HEK293 (cell line): ENCODE data around the gene CIB4.

ENCODE experiments used
- CTCF ChIA-PET: fragments of 350-600 bp; formaldehyde crosslinking; extraction: SDS; loops from one replicate; lab custom pipeline; 2021; ENCODE audit warnings: antibody characterized with exemption; lab: Yijun Ruan, JAX
- POLR2A ChIA-PET: fragments of 300-600 bp; formaldehyde crosslinking; extraction: SDS; loops from one replicate; lab custom pipeline; 2020; ENCODE audit warnings: antibody characterized with exemption, inconsistent platforms; lab: Yijun Ruan, JAX
- H3K27ac ChIP-seq: fragments of 200-500 bp; sonication (Bioruptor generic); 2 replicates; pipeline ENCODE4 v1.5.1; 2014; ENCODE audit warnings: low read depth, low read length, control low read depth, inconsistent platforms; ENCODE audit errors: extremely low read depth
- H3K36me3 ChIP-seq, 2 experiments: fragments of 200-500 bp in 1 of 2; sonication (Bioruptor generic) in 1 of 2; 1 replicate in 1 of 2; 2 replicates in 1 of 2; pipeline ENCODE4 v1.5.1; 2014 to 2017; ENCODE audit warnings: inconsistent platforms in 2 of 2, low read length in 2 of 2; ENCODE audit not compliant: control insufficient read depth in 2 of 2, insufficient read depth in 1 of 2
- H3K4me1 ChIP-seq: fragments of 200-500 bp; sonication (Bioruptor generic); 2 replicates; pipeline ENCODE4 v1.5.1; 2014; ENCODE audit warnings: mild to moderate bottlenecking, low read length, inconsistent platforms; ENCODE audit not compliant: control insufficient read depth, insufficient read depth
- H3K4me3 ChIP-seq: 2 replicates; pipeline ENCODE4 v1.5.1; 2011; ENCODE audit warnings: low read depth, mild to moderate bottlenecking, control low read depth, low read length, moderate library complexity
- H3K9me3 ChIP-seq: fragments of 200-500 bp; sonication (Bioruptor generic); 2 replicates; pipeline ENCODE4 v1.5.1; 2014; ENCODE audit warnings: low read depth, low read length, inconsistent platforms; ENCODE audit not compliant: control insufficient read depth, insufficient read depth
- ELK4 ChIP-seq: IDR thresholded peaks from 2 replicates; pipeline ENCODE4 v1.6.1; 2011; ENCODE audit warnings: mild to moderate bottlenecking, low read depth, low read length, borderline replicate concordance
- HIC1 ChIP-seq: fragments of 450-650 bp; formaldehyde crosslinking; IDR thresholded peaks from 2 replicates; pipeline ENCODE4 v1.5.1; 2016; ENCODE audit warnings: missing biosample characterization, missing genetic modification characterization
- IKZF3 ChIP-seq: fragments of 450-650 bp; IDR thresholded peaks from 2 replicates; pipeline ENCODE4 v1.5.0; 2018; ENCODE audit warnings: missing biosample characterization, mild to moderate bottlenecking, missing genetic modification characterization, moderate library complexity
- PRDM2 ChIP-seq: fragments of 450-650 bp; formaldehyde crosslinking; IDR thresholded peaks from 2 replicates; pipeline ENCODE4 v1.5.1; 2016; ENCODE audit warnings: missing biosample characterization, missing genetic modification characterization, borderline replicate concordance
- RBAK ChIP-seq: fragments of 450-650 bp; formaldehyde crosslinking; IDR thresholded peaks from 2 replicates; pipeline ENCODE4 v1.5.1; 2016; ENCODE audit warnings: missing biosample characterization, missing genetic modification characterization
- ZBTB8A ChIP-seq: fragments of 450-650 bp; formaldehyde crosslinking; IDR thresholded peaks from 2 replicates; pipeline ENCODE4 v1.5.1; 2016; ENCODE audit warnings: missing biosample characterization, missing genetic modification characterization
- ZNF10 ChIP-seq: fragments of 450-650 bp; formaldehyde crosslinking; IDR thresholded peaks from 2 replicates; pipeline ENCODE4 v1.5.1; 2017; ENCODE audit warnings: missing biosample characterization, missing genetic modification characterization
- ZNF114 ChIP-seq: fragments of 450-650 bp; formaldehyde crosslinking; IDR thresholded peaks from 2 replicates; pipeline ENCODE4 v1.5.0; 2017; ENCODE audit warnings: missing biosample characterization, missing genetic modification characterization
- ZNF121 ChIP-seq: fragments of 450-650 bp; formaldehyde crosslinking; IDR thresholded peaks from 2 replicates; pipeline ENCODE4 v1.5.1; 2016; ENCODE audit warnings: missing biosample characterization, missing genetic modification characterization
- ZNF16 ChIP-seq: fragments of 450-650 bp; formaldehyde crosslinking; IDR thresholded peaks from 2 replicates; pipeline ENCODE4 v1.5.1; 2016; ENCODE audit warnings: low read depth, missing biosample characterization, missing genetic modification characterization
- ZNF169 ChIP-seq: fragments of 450-650 bp; formaldehyde crosslinking; IDR thresholded peaks from 2 replicates; pipeline ENCODE4 v1.5.1; 2016; ENCODE audit warnings: missing biosample characterization, missing genetic modification characterization
- ZNF239 ChIP-seq: fragments of 450-650 bp; formaldehyde crosslinking; IDR thresholded peaks from 2 replicates; pipeline ENCODE4 v1.5.1; 2016; ENCODE audit warnings: missing biosample characterization, missing genetic modification characterization
- ZNF24 ChIP-seq: fragments of 450-650 bp; formaldehyde crosslinking; IDR thresholded peaks from 2 replicates; pipeline ENCODE4 v1.5.1; 2016; ENCODE audit warnings: missing biosample characterization, missing genetic modification characterization
- ZNF433 ChIP-seq: fragments of 450-650 bp; formaldehyde crosslinking; IDR thresholded peaks from 2 replicates; pipeline ENCODE4 v1.5.1; 2016; ENCODE audit warnings: missing biosample characterization, missing genetic modification characterization, low read depth
- ZNF473 ChIP-seq: fragments of 450-650 bp; formaldehyde crosslinking; IDR thresholded peaks from 2 replicates; pipeline ENCODE4 v1.5.1; 2017; ENCODE audit warnings: missing biosample characterization, missing genetic modification characterization
- ZNF521 ChIP-seq: fragments of 450-650 bp; formaldehyde crosslinking; IDR thresholded peaks from 2 replicates; pipeline ENCODE4 v1.5.1; 2017; ENCODE audit warnings: missing biosample characterization, mild to moderate bottlenecking, missing genetic modification characterization
- ZNF555 ChIP-seq: fragments of 450-650 bp; formaldehyde crosslinking; conservative IDR thresholded peaks from 2 replicates; pipeline ENCODE4 v1.5.1; 2017; ENCODE audit warnings: missing biosample characterization, mild to moderate bottlenecking, missing genetic modification characterization, inconsistent platforms
- ZNF624 ChIP-seq: fragments of 450-650 bp; formaldehyde crosslinking; IDR thresholded peaks from 2 replicates; pipeline ENCODE4 v1.5.1; 2017; ENCODE audit warnings: missing biosample characterization, missing genetic modification characterization
- ZNF654 ChIP-seq: fragments of 450-650 bp; formaldehyde crosslinking; IDR thresholded peaks from 2 replicates; pipeline ENCODE4 v1.5.1; 2016; ENCODE audit warnings: low read depth, missing biosample characterization, missing genetic modification characterization
- ZNF707 ChIP-seq: fragments of 450-650 bp; formaldehyde crosslinking; IDR thresholded peaks from 2 replicates; pipeline ENCODE4 v1.5.1; 2016; ENCODE audit warnings: missing biosample characterization, missing genetic modification characterization
- ZNF843 ChIP-seq: fragments of 450-650 bp; formaldehyde crosslinking; IDR thresholded peaks from 2 replicates; pipeline ENCODE4 v1.5.1; 2016; ENCODE audit warnings: missing biosample characterization, missing genetic modification characterization
- TF ChIP-seq, protein P1 (sequence below): fragments of 450-650 bp; formaldehyde crosslinking; IDR thresholded peaks from 2 replicates; pipeline ENCODE4 v1.5.1; 2017; ENCODE audit warnings: missing biosample characterization, missing genetic modification characterization
- TF ChIP-seq, protein P2 (sequence below): fragments of 450-650 bp; IDR thresholded peaks from 2 replicates; pipeline ENCODE4 v1.5.1; 2018; ENCODE audit warnings: missing biosample characterization, mild to moderate bottlenecking, missing genetic modification characterization
- TF ChIP-seq, protein P3 (sequence below): fragments of 450-650 bp; formaldehyde crosslinking; IDR thresholded peaks from 2 replicates; pipeline ENCODE4 v1.5.1; 2016; ENCODE audit warnings: missing biosample characterization, missing genetic modification characterization

The CIB4 gene

GRCh38 chr2:26671691-26672090 is 30.5 kb upstream of the CIB4 start (continued):
- TF ChIP-seq PRDM2 (tag by site-specific recombination) (no peak), ZNF16 (tag by site-specific recombination) (no peak), ZNF24 (tag by site-specific recombination) (no peak), ZNF433 (tag by site-specific recombination) (no peak), ZNF654 (tag by site-specific recombination) (no peak), ZNF555 (tag by site-specific recombination) (no peak), ZNF114 (tag by site-specific recombination) (no peak), ZNF10 (tag by site-specific recombination) (no peak), ZNF624 (tag by site-specific recombination) (no peak), ZNF121 (tag by site-specific recombination) (no peak), ZBTB8A (tag by site-specific recombination) (no peak)
- TF ChIP-seq, protein P1, sequence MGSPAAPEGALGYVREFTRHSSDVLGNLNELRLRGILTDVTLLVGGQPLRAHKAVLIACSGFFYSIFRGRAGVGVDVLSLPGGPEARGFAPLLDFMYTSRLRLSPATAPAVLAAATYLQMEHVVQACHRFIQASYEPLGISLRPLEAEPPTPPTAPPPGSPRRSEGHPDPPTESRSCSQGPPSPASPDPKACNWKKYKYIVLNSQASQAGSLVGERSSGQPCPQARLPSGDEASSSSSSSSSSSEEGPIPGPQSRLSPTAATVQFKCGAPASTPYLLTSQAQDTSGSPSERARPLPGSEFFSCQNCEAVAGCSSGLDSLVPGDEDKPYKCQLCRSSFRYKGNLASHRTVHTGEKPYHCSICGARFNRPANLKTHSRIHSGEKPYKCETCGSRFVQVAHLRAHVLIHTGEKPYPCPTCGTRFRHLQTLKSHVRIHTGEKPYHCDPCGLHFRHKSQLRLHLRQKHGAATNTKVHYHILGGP (tag by site-specific recombination), result no peak

- CTCF ChIA-PET, result interaction anchor here (0.9 kb wide), 1 partner anchor 63 kb away, joined by 3 read pairs; no protein-coding TSS in a partner anchor
- Histone ChIP-seq H3K36me3 (no peaks in the 10 kb centered on the region), H3K4me3 (no peak overlapping the region), H3K27ac (no peak overlapping the region), H3K9me3 (no peaks in the 10 kb centered on the region), H3K4me1 (no peaks in the 10 kb centered on the region)
- POLR2A ChIA-PET, result no interaction called here
- TF ChIP-seq ZNF473 (tag by site-specific recombination) (no peak), ZNF843 (tag by site-specific recombination) (no peak), HIC1 (tag by site-specific recombination) (no peak), ZNF707 (tag by site-specific recombination) (no peak), ZNF239 (tag by site-specific recombination) (no peak), IKZF3 (tag by site-specific recombination) (no peak), RBAK (tag by site-specific recombination) (no peak), ELK4 (no peak), ZNF169 (tag by site-specific recombination) (no peak), ZNF521 (tag by site-specific recombination) (no peak)
- TF ChIP-seq, protein P2, sequence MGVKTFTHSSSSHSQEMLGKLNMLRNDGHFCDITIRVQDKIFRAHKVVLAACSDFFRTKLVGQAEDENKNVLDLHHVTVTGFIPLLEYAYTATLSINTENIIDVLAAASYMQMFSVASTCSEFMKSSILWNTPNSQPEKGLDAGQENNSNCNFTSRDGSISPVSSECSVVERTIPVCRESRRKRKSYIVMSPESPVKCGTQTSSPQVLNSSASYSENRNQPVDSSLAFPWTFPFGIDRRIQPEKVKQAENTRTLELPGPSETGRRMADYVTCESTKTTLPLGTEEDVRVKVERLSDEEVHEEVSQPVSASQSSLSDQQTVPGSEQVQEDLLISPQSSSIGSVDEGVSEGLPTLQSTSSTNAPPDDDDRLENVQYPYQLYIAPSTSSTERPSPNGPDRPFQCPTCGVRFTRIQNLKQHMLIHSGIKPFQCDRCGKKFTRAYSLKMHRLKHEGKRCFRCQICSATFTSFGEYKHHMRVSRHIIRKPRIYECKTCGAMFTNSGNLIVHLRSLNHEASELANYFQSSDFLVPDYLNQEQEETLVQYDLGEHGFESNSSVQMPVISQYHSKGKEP (tag by site-specific recombination), result no peak
- TF ChIP-seq, protein P3, sequence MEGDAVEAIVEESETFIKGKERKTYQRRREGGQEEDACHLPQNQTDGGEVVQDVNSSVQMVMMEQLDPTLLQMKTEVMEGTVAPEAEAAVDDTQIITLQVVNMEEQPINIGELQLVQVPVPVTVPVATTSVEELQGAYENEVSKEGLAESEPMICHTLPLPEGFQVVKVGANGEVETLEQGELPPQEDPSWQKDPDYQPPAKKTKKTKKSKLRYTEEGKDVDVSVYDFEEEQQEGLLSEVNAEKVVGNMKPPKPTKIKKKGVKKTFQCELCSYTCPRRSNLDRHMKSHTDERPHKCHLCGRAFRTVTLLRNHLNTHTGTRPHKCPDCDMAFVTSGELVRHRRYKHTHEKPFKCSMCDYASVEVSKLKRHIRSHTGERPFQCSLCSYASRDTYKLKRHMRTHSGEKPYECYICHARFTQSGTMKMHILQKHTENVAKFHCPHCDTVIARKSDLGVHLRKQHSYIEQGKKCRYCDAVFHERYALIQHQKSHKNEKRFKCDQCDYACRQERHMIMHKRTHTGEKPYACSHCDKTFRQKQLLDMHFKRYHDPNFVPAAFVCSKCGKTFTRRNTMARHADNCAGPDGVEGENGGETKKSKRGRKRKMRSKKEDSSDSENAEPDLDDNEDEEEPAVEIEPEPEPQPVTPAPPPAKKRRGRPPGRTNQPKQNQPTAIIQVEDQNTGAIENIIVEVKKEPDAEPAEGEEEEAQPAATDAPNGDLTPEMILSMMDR (tag by site-specific recombination), result no peak
Observed at GRCh38 chr2:26670931-26671460, 29.8 kb upstream of the CIB4 start.
